Colonic mucosa (tissue), 4 donors: ENCODE data around the gene STRA8. TPM values are rescaled to one million over a fixed set of nuclear protein-coding genes. Genes with fewer than 3 reads are reported as not detected.

Source experiments
- DNase-seq: peaks from one replicate; pipeline ENCODE4 v3.0.0-alpha.2; 2020
- H3K27ac ChIP-seq: fragments of 200-600 bp; one replicate; pipeline ENCODE4 v1.8.0; 2021
- H3K27me3 ChIP-seq: fragments of 200-600 bp; one replicate; pipeline ENCODE4 v1.8.0; 2021
- H3K36me3 ChIP-seq: fragments of 200-600 bp; one replicate; pipeline ENCODE4 v1.8.0; 2021
- H3K4me1 ChIP-seq: fragments of 200-600 bp; one replicate; pipeline ENCODE4 v1.8.0; 2021; ENCODE audit warnings: mild to moderate bottlenecking
- H3K4me3 ChIP-seq: fragments of 200-600 bp; one replicate; pipeline ENCODE4 v1.8.0; 2021
- H3K9ac ChIP-seq, 2 donors: one replicate each; pipeline ENCODE4 v1.7.0; 2013; ENCODE audit warnings: control low read depth in 2 of 2, low read depth in 2 of 2, low read length in 2 of 2
- H3K9me3 ChIP-seq: fragments of 200-600 bp; one replicate; pipeline ENCODE4 v1.8.0; 2021
- CTCF ChIP-seq: fragments of 200-600 bp; IDR thresholded peaks from one replicate; pipeline ENCODE4 v1.8.0; 2022; ENCODE audit warnings: antibody characterized with exemption, mild to moderate bottlenecking
- intact Hi-C: fragments of 100-400 bp; cut with DNase I; formaldehyde crosslinking; loops from one replicate; pipeline ENCODE4 v1.14.1; 2022
- total RNA-seq, 2 donors: library from RNA; stranded (reverse); fragmentation: NEBNext Ultra II Directional in 1 of 2; extraction: Animal tissue kit (Norgen Biotek cat#: 25700) in 1 of 2; gene quantifications; one replicate each; pipeline ENCODE4 v1.2.1, GENCODE V29; 2021
- donor health status: healthy.
- donor health status: DM: no; HTN: no; CAD: no.
- donor health status: DM: no; HTN: no; CAD: no.

Gene STRA8
- total RNA-seq, 2 donors from 2014 or later: not detected

DNA sequence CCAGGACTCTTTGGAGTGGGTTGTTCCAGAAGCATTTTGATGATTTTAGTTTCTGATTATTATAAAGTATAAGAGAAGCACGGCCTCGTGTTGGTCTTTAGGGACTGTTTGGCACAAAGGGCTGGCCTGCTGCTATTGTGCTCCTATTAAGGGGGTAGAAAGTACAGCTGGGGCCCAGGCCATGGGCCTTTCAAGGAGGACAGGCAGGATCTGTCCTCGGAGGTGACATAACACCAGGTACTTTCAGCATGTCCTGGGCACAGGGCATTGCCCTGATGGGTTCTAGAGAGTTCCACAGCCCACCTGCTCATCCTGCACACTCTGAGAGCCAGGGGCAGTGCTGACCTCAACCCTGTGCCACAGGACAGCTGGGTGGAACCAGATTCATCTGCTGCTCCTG is 24.9 kb downstream of the STRA8 start:
- no peak for TF ChIP-seq CTCF
- Histone ChIP-seq H3K27ac (no peak overlapping the region), H3K36me3 (no peaks in the 10 kb centered on the region), H3K4me1 (no peaks in the 10 kb centered on the region), H3K27me3 (no peaks in the 10 kb centered on the region), H3K9me3 (no peaks in the 10 kb centered on the region), H3K4me3 (no peak overlapping the region), H3K9ac (no peak overlapping the region)
- intact Hi-C loops: no loop called here
- no peak for DNase-seq

DNA sequence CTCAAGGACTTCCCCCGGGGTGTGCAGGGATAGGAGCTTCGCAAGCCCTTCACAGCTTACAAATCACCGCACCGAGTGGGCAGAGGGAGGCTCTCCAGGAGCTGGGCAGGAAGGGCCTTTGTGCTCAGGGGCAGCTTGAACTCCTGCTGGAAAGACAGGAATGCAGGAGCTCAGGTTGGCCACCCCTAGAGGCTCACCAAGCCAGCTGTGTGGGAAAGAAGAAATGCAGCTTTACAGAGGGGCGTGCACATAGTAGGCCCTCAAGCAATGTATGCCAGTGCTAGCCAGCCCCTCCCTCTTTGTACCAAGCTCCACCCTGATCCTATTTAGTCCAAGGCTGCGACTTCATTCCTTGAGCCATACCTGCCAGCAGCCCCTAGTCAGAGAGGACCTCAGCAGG is 26.1 kb downstream of the STRA8 start:
- no peaks in the 10 kb centered on the region for H3K27me3 ChIP-seq

GRCh38 chr7:135260470-135260869 is 26.8 kb downstream of the STRA8 start:
- intact Hi-C loops: no loop called here
- Histone ChIP-seq H3K4me3 (no peak overlapping the region), H3K9ac (no peak overlapping the region), H3K27me3 (no peaks in the 10 kb centered on the region), H3K4me1 (no peaks in the 10 kb centered on the region), H3K27ac (no peak overlapping the region), H3K36me3 (no peaks in the 10 kb centered on the region), H3K9me3 (no peaks in the 10 kb centered on the region)
- no peak for DNase-seq
- no peak for TF ChIP-seq CTCF

More for the DNA sequence above, 26.1 kb downstream of the STRA8 start:
- Histone ChIP-seq H3K9ac (no peak overlapping the region), H3K4me1 (no peaks in the 10 kb centered on the region), H3K4me3 (no peak overlapping the region), H3K36me3 (no peaks in the 10 kb centered on the region), H3K27ac (no peak overlapping the region), H3K9me3 (no peaks in the 10 kb centered on the region)
- TF ChIP-seq CTCF: no peak
- intact Hi-C loops: no loop called here
- DNase-seq: no peak

- Histone ChIP-seq H3K27me3 (no peaks in the 10 kb centered on the region), H3K4me3 (no peak overlapping the region), H3K9ac (no peak overlapping the region), H3K9me3 (no peaks in the 10 kb centered on the region), H3K36me3 (no peaks in the 10 kb centered on the region), H3K4me1 (no peaks in the 10 kb centered on the region), H3K27ac (no peak overlapping the region)
- intact Hi-C loops: no loop called here
- DNase-seq: no peak
- no peak for TF ChIP-seq CTCF
Observed at GRCh38 chr7:135260930-135261721, 27.5 kb downstream of the STRA8 start.

DNA sequence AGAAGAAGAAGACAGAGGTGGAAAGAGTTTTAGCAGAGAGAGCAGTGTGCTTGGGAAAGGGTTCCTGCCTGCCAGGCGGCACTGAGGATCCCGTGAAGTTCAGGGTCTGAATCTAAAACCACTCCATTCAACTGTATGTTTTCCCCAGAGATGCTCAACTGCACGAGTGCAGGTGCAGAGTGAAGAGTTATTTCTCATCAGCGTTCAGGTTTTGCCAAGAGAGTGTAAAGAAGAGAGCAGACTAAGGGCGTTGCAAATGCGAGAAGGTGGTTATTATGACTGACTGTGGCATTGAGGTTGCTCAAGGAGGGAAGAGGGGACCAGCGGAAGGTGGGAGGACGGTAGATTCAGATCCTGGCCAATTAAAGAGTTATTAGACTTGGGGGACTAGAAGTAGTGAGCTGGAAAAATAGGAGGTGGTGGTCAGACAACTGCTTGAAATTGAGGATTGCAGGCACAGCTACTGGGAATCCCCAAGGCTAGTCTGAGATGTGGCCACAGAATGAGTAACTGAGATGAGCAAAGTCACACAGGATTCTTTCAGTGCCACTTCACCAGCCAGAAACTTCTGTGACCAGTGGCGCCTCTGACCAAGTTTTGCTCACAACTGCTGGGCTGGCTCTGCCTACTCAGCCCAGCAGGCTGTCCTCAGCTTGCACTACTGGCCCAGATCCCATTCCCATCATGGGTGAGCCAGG is 29.1 kb downstream of the STRA8 start:
- Histone ChIP-seq H3K9me3 (no peaks in the 10 kb centered on the region), H3K4me3 (no peak overlapping the region), H3K27me3 (no peaks in the 10 kb centered on the region), H3K27ac (no peak overlapping the region), H3K9ac (no peak overlapping the region), H3K4me1 (no peaks in the 10 kb centered on the region), H3K36me3 (no peaks in the 10 kb centered on the region)
- no peak for TF ChIP-seq CTCF
- DNase-seq: no peak
- intact Hi-C loops: no loop called here
